ENCODE measurements around the gene FEV. TPM values are rescaled to one million over a fixed set of nuclear protein-coding genes. Genes with fewer than 3 reads are reported as not detected.

The FEV gene
- total RNA-seq, 2 donors from 2014 or later: 1.8 to 25.9 TPM

DNA sequence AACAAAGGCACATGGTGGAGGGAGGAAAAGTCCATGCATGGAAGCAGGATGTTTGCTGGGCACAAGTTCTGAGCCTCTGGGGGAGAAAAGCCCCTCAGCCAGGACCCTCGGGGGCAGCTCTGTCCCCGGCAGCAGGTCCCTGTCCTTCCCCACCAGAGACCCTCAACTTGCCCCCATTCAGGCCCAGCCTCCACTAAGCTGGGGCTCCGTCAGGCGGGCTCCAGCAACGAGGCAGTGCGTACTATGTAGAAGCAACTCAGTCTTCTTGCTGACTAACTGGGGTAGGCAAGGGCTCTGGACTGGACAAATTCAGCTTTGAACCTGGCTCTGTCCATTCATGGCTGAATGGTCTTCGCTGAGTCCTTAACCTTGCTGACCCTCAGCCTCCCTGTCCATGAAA lies 33.3 kb upstream of the FEV start:
- no peaks in the 10 kb centered on the region for H3K4me1 ChIP-seq (replicated peaks)
- H3K4me3 ChIP-seq: no peak overlapping the region
- H3K27ac ChIP-seq: no peak overlapping the region
- intact Hi-C loops (cut with DNase I): no loop called here
- no peak for DNase-seq (ENCODE audit: low spot score)
- H3K9me3 ChIP-seq: no peaks in the 10 kb centered on the region
- WGBS: 87% methylated on average over 7 of the region's 7 CpGs
- H3K36me3 ChIP-seq: no peaks in the 10 kb centered on the region
- no peaks in the 10 kb centered on the region for H3K27me3 ChIP-seq (replicated peaks; ENCODE audit: insufficient read depth)
- TF ChIP-seq POLR2AphosphoS5 (IDR thresholded peaks at IDR 0.05) (no peak), POLR2A (IDR thresholded peaks at IDR 0.05) (no peak)
- TF ChIP-seq, protein P1, sequence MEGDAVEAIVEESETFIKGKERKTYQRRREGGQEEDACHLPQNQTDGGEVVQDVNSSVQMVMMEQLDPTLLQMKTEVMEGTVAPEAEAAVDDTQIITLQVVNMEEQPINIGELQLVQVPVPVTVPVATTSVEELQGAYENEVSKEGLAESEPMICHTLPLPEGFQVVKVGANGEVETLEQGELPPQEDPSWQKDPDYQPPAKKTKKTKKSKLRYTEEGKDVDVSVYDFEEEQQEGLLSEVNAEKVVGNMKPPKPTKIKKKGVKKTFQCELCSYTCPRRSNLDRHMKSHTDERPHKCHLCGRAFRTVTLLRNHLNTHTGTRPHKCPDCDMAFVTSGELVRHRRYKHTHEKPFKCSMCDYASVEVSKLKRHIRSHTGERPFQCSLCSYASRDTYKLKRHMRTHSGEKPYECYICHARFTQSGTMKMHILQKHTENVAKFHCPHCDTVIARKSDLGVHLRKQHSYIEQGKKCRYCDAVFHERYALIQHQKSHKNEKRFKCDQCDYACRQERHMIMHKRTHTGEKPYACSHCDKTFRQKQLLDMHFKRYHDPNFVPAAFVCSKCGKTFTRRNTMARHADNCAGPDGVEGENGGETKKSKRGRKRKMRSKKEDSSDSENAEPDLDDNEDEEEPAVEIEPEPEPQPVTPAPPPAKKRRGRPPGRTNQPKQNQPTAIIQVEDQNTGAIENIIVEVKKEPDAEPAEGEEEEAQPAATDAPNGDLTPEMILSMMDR (IDR thresholded peaks at IDR 0.05): no peak

DNA sequence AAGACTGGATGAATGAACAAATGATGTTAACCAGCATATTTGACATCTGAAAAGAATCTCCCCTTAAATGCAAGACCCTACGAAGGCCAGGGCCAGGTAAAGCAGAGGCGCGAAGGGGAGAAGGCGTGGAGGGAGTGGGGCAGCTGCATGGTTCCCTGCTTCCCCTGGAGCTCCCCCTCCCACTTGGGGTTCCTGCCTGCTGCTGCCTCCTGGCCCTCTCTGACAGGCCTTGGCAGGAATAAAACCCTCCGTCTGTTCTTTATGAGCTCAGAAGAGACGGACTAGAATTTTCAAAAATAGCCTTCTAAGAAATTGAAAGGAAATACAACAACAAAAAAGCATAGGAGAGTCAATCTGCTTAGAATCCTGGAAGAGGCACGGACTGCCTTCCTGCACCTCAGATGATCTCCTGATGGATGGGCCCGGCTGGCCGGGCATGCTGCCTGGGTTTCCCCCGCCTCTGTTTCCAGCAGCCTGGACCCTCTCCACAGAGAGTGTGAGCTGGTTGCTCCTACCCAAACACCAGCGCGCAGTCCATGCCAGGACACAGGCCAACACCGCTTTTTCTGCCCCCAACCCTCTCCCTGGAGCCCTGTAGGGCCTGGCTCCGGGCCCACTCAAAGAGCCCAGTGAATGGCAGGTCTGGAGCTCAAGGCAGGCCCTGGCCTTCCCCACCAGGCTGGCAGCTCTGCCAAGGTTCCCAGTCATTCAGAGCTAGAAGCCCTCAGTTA lies 32.4 kb upstream of the FEV start:
- Histone ChIP-seq H3K4me3 (no peak overlapping the region), H3K36me3 (no peaks in the 10 kb centered on the region), H3K27ac (no peak overlapping the region), H3K9me3 (no peaks in the 10 kb centered on the region), H3K27me3 (replicated peaks; ENCODE audit: insufficient read depth) (no peaks in the 10 kb centered on the region), H3K4me1 (replicated peaks) (no peaks in the 10 kb centered on the region)
- TF ChIP-seq, protein P1 (IDR thresholded peaks at IDR 0.05): no peak
- TF ChIP-seq POLR2A (IDR thresholded peaks at IDR 0.05) (no peak), POLR2AphosphoS5 (IDR thresholded peaks at IDR 0.05) (no peak)
- intact Hi-C loops (cut with DNase I): no loop called here
- 49% methylated on average over 14 of the region's 14 CpGs for WGBS
- DNase-seq (ENCODE audit: low spot score): no peak

DNA sequence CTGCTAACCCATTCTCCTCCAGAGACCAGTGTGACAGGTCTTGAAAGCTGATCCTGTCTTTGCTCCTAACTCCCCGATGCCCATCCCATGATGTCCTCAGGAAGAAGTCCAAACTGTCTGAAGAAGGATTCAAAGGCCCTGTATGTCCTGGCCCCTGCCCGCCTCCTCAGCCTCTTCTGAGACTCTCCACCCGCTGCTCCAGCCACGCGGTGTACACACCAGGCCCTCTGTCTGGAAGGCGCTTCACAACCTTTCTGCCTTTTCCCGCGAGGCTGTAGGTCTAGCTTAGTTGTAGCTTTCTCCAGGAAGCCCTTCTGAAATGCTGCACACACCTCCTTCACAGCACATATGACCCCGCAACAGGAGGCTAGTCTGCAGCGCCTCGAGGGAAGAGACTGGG lies 31.7 kb upstream of the FEV start:
- no peak overlapping the region for H3K4me3 ChIP-seq
- no peaks in the 10 kb centered on the region for H3K36me3 ChIP-seq
- no peak for DNase-seq (ENCODE audit: low spot score)
- H3K27me3 ChIP-seq (replicated peaks; ENCODE audit: insufficient read depth): no peaks in the 10 kb centered on the region
- H3K4me1 ChIP-seq (replicated peaks): no peaks in the 10 kb centered on the region
- TF ChIP-seq POLR2A (IDR thresholded peaks at IDR 0.05): no peak
- TF ChIP-seq POLR2AphosphoS5 (IDR thresholded peaks at IDR 0.05): no peak
- TF ChIP-seq, protein P1 (IDR thresholded peaks at IDR 0.05): no peak
- H3K9me3 ChIP-seq: no peaks in the 10 kb centered on the region
- intact Hi-C loops (cut with DNase I): no loop called here
- H3K27ac ChIP-seq: no peak overlapping the region
- 91% methylated on average over 11 of the region's 11 CpGs for WGBS

DNA sequence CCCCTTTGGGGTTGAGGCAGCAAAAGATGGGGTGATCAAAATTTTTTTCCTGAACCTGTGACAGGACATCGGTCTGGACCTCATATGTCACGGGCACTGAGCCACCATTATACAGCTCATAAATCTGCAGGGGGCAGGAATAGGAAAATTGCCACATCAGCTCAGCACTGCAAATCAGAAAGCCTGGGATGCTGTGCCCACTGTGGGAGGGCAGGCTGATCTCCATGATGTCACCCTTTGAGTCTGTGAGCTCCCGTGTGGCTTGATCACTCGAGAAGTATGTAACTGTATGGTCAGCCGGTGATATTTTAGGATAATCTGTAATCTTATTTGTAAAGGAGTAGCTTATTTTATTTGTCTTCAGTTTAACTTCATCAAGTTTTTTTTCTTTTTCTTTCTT lies 25.9 kb upstream of the FEV start:
- Histone ChIP-seq H3K36me3 (no peaks in the 10 kb centered on the region), H3K27ac (no peak overlapping the region), H3K27me3 (replicated peaks; ENCODE audit: insufficient read depth) (no peaks in the 10 kb centered on the region), H3K4me1 (replicated peaks) (no peaks in the 10 kb centered on the region), H3K9me3 (no peaks in the 10 kb centered on the region), H3K4me3 (no peak overlapping the region)
- intact Hi-C loops (cut with DNase I): no loop called here
- TF ChIP-seq POLR2AphosphoS5 (IDR thresholded peaks at IDR 0.05) (no peak), POLR2A (IDR thresholded peaks at IDR 0.05) (no peak)
- TF ChIP-seq, protein P1 (IDR thresholded peaks at IDR 0.05): no peak
- 85% methylated on average over 5 of the region's 5 CpGs for WGBS
- DNase-seq (ENCODE audit: low spot score): no peak

DNA sequence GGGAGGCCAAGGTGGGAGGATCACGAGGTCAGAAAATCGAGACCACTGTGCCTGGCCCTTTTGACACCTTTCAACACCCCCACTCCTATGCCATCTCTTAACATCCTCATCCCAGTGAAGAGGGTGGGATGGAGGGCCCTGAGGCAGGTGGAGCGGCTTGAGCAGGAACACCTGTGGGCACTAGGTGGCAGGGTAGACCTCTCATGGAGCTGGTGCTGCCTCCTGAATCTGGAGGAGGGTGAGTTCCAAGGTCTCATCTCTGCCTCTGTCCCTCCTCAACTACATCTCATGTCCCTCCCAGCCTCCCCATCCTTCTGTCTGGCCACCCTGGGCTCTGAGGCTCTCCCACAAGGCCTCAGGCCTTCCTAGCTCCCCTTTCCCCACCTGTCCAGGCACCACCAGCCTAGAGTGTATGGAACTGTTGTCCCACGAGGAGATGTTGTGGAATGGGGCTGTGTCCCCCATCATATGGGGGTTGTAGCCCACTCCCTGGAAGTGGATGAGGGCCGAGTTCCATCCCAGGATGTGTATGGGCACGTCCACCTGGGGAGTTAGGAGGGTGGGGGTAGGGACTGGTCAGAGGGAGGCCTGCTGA lies 25.3 kb upstream of the FEV start:
- H3K4me1 ChIP-seq (replicated peaks): no peaks in the 10 kb centered on the region
- H3K36me3 ChIP-seq: no peaks in the 10 kb centered on the region
- no peaks in the 10 kb centered on the region for H3K27me3 ChIP-seq (replicated peaks; ENCODE audit: insufficient read depth)
- TF ChIP-seq POLR2A (IDR thresholded peaks at IDR 0.05): no peak
- TF ChIP-seq, protein P1 (IDR thresholded peaks at IDR 0.05): peak in 2 of 4 experiments; percentile 32 to 58
- intact Hi-C loops (cut with DNase I): no loop called here
- no peak for DNase-seq (ENCODE audit: low spot score)
- H3K27ac ChIP-seq: no peak overlapping the region
- WGBS: 47% methylated on average over 6 of the region's 6 CpGs
- no peaks in the 10 kb centered on the region for H3K9me3 ChIP-seq
- H3K4me3 ChIP-seq: no peak overlapping the region

All from prostate gland (tissue), 2 donors.